Transverse colon (tissue), 4 donors: ENCODE results near the gene FER1L5.

Experiments used
- EP300 ChIP-seq: sonication (generic); formaldehyde crosslinking; IDR thresholded peaks from one replicate; pipeline ENCODE4 v1.6.1; 2017; ENCODE audit warnings: antibody characterized with exemption, low read depth
- POLR2A ChIP-seq: fragments of 450-650 bp; IDR thresholded peaks from one replicate; pipeline ENCODE4 v1.6.1; 2016; ENCODE audit warnings: antibody characterized with exemption, mild to moderate bottlenecking, moderate library complexity
- POLR2AphosphoS5 ChIP-seq, 3 donors: sonication (generic); formaldehyde crosslinking; IDR thresholded peaks; one replicate each; pipeline ENCODE4 v1.6.1; 2016; ENCODE audit warnings: antibody characterized with exemption in 3 of 3
- TF ChIP-seq, protein P1 (sequence below), 5 experiments: fragments of 200-600 bp in 3 of 5; fragments of 450-650 bp in 2 of 5; sonication (generic) in 3 of 5; IDR thresholded peaks; 1 replicate in 2 of 5; 2 replicates in 3 of 5; pipeline ENCODE4 v1.5.1; 2016 to 2017; ENCODE audit warnings: antibody characterized with exemption in 5 of 5, inconsistent platforms in 3 of 5, mild to moderate bottlenecking in 2 of 5, moderate library complexity in 1 of 5

DNA sequence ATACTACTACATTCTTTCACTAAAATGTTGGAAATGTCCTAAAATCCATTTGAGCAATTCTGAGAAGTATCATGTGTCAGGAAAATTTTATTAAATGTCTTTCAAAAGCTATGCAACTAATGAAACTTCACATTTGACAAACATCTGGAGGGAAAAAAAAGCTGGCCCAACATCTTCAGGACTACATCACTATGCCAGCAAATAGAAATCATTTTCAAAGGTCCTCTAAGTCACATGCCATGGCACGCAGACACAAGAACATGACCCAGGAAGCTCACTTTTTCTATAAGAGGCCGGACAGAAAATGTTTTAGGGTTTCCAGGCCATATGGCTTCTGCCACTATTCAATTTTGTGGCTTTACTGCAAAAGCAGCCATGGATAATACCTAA is 16.0 kb upstream of the FER1L5 start:
- TF ChIP-seq POLR2A, result no peak
- TF ChIP-seq, protein P1, sequence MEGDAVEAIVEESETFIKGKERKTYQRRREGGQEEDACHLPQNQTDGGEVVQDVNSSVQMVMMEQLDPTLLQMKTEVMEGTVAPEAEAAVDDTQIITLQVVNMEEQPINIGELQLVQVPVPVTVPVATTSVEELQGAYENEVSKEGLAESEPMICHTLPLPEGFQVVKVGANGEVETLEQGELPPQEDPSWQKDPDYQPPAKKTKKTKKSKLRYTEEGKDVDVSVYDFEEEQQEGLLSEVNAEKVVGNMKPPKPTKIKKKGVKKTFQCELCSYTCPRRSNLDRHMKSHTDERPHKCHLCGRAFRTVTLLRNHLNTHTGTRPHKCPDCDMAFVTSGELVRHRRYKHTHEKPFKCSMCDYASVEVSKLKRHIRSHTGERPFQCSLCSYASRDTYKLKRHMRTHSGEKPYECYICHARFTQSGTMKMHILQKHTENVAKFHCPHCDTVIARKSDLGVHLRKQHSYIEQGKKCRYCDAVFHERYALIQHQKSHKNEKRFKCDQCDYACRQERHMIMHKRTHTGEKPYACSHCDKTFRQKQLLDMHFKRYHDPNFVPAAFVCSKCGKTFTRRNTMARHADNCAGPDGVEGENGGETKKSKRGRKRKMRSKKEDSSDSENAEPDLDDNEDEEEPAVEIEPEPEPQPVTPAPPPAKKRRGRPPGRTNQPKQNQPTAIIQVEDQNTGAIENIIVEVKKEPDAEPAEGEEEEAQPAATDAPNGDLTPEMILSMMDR (IDR thresholded peaks at IDR 0.05), result no peak
- TF ChIP-seq POLR2AphosphoS5 (IDR thresholded peaks at IDR 0.05), result no peak
- TF ChIP-seq EP300, result no peak
